Activated T-cell treated with anti-CD3 and anti-CD28 coated beads, Interleukin-2, amount 50 U/mL, for 24 hours (primary cell): ENCODE data around the gene RGS19.
"Not testable (repeated sequence)": the region's sequence is repeated elsewhere in the genome, so short reads cannot be mapped to it uniquely, and the experiment has no call there.

Experiments
- DNase-seq: peaks from one replicate; pipeline ENCODE4 v3.0.0-alpha.2; 2020
- H3K27ac Mint-ChIP-seq: 2 replicates; pipeline ENCODE4 v1.8.0; 2020; ENCODE audit warnings: mild to moderate bottlenecking, mixed read lengths
- H3K27me3 Mint-ChIP-seq: 2 replicates; pipeline ENCODE4 v1.8.0; 2020; ENCODE audit warnings: mixed read lengths
- H3K36me3 Mint-ChIP-seq: 2 replicates; pipeline ENCODE4 v1.8.0; 2020; ENCODE audit warnings: low read depth, mixed read lengths
- H3K4me1 Mint-ChIP-seq: 2 replicates; pipeline ENCODE4 v1.8.0; 2020; ENCODE audit warnings: low read depth, mixed read lengths
- H3K4me3 Mint-ChIP-seq: 2 replicates; pipeline ENCODE4 v1.8.0; 2020; ENCODE audit warnings: mild to moderate bottlenecking, moderate library complexity, mixed read lengths
- H3K9me3 Mint-ChIP-seq: 2 replicates; pipeline ENCODE4 v1.8.0; 2020; ENCODE audit warnings: mixed read lengths

RGS19 gene

DNA sequence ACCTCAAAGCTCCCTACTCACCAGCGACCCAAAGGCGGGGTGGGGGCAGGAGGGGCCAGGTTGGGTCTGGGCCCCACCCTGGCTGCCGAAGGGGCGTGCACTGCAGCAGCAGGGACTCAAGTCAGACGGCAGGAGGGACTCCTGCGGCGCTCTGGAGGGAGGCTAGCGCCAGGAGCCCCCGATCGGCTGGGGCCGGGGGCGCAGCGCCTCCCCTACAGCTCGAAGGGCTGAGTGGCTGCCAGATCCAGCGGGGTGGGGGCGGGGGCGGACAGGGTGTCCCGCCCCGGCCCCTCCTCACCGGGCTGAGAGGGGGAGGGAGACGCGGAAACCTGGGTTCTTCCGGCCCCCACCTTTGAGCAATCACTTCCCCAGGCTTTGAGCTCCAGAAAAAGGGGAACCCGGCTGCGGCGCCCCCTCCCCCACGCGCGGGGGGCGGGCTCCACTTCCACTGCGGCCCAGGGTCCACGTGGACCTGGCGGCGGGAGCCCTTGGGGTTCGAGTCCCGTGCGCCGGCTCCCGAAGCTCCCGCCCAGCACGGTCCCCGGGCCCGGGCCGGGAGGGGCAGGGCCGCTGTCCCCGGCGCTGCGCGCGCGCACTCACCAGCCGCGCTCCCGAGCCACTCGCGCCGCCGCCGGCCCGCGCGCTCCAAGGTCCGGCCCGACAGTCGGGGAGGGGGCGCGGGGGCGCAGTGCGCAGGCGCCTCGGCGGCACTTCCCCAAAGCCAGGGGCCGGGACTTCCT, at the start of gene RGS19:
Gene RGS19, minus strand, starts transcription at position 246 of the 740 bp plus-strand sequence. CDS start 2,632 bp downstream, outside the sequence.
- Mint-ChIP-seq H3K36me3 (peaks cover 22% of the 10 kb centered on the region), H3K9me3 (no peaks in the 10 kb centered on the region), H3K27me3 (peaks cover 10% of the 10 kb centered on the region), H3K4me3 (peak within 1 kb of the TSS; percentile 89), H3K27ac (peak within 1 kb of the TSS; percentile 86), H3K4me1 (peaks cover 47% of the 10 kb centered on the region)
- peak; percentile 81 for DNase-seq

DNA sequence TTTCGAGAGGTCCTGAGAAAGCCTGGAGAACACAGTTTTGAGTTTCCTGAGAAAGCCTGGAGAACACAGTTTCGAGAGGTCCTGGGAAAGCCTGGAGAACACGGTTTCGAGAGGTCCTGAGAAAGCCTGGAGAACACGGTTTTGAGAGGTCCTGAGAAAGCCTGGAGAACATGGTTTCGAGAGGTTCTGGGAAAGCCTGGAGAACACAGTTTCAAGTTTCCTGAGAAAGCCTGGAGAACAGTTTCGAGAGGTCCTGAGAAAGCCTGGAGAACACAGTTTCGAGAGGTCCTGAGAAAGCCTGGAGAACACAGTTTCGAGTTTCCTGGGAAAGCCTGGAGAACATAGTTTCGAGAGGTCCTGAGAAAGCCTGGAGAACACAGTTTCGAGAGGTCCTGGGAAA, 44.2 kb upstream of the RGS19 start:
- not testable (repeated sequence) for H3K4me3 Mint-ChIP-seq, H3K36me3 Mint-ChIP-seq, H3K4me1 Mint-ChIP-seq, H3K9me3 Mint-ChIP-seq, DNase-seq, H3K27ac Mint-ChIP-seq
- H3K27me3 Mint-ChIP-seq: peaks cover 20% of the 10 kb centered on the region

DNA sequence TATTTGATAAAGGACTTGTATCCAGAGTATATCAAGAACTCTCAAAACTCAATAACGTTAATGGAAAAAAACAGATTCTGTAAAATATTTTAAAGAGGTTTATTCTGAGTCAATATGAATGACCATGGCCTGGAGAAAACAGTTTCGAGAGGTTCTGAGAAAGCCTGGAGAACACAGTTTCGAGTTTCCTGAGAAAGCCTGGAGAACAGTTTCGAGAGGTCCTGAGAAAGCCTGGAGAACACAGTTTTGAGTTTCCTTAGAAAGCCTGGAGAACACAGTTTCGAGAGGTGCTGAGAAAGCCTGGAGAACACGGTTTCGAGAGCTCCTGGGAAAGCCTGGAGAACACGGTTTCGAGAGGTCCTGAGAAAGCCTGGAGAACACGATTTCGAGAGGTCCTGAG, 43.6 kb upstream of the RGS19 start:
- H3K36me3 Mint-ChIP-seq, H3K27ac Mint-ChIP-seq, H3K4me3 Mint-ChIP-seq, H3K4me1 Mint-ChIP-seq, H3K9me3 Mint-ChIP-seq, DNase-seq: not testable (repeated sequence)
- H3K27me3 Mint-ChIP-seq: peaks cover 16% of the 10 kb centered on the region

DNA sequence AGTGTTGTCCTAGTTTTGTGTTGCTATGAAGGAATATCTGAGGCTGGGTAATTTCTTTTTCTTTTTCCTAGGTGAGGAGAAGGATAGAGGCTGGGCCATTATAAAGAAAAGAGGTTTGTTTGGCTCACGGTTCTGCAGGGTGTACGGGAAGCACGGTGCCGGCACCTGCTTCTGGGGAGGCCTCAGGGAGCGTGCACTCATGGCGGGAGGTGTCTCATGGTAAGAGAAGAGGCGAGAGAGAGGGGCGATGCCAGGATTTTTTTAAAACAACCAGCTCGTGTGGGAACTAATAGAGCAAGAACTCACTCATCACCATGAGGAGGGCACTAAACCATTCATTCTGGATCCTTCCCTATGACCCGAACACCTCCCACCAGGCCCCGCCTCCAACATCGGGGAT, 42.3 kb upstream of the RGS19 start:
- Mint-ChIP-seq H3K27me3 (peaks cover 16% of the 10 kb centered on the region), H3K4me3 (no peak overlapping the region), H3K36me3 (no peaks in the 10 kb centered on the region), H3K27ac (no peak overlapping the region), H3K4me1 (peaks cover 9% of the 10 kb centered on the region), H3K9me3 (no peaks in the 10 kb centered on the region)
- DNase-seq: no peak

DNA sequence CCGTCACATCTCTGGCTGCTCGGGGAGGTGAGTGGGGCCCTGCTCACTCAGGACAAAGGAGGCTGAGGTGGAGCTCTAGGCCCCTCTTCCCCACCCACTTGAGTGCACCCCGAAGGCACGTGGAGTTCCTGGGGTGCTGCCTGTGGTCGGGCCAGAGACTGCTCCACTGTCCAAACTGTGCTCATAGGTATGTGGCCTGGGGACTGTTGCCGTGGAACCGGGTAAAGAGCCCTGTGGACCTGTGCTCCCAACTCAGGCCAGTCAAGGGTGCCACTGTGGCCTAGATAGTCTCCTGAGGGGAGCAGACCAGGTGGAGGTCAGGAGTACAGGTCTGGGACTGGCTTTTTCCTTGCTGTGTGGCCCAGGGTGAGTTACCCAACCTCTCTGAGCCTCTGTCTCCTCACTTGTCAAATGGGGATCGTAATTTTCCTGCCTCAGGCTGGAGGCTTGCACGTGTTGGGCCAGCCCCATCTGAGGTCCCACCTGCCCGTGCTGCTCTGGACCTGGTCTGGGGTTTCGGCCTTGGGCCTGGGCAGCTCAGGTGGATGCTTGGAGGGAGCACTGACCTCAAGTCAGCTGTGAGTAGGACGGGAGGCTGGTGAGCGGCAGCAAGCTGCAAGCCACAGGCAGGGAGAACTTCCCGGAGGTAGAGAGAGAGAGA, 40.5 kb upstream of the RGS19 start:
- DNase-seq: no peak
- peaks cover 9% of the 10 kb centered on the region for H3K4me1 Mint-ChIP-seq
- peaks cover 13% of the 10 kb centered on the region for H3K27me3 Mint-ChIP-seq
- H3K4me3 Mint-ChIP-seq: peak overlapping the region; percentile 49
- no peaks in the 10 kb centered on the region for H3K9me3 Mint-ChIP-seq
- H3K27ac Mint-ChIP-seq: peak overlapping the region; percentile 85
- no peaks in the 10 kb centered on the region for H3K36me3 Mint-ChIP-seq

GRCh38 chr20:64119301-64119680, 40.0 kb upstream of the RGS19 start:
- Mint-ChIP-seq H3K27me3 (peaks cover 13% of the 10 kb centered on the region), H3K36me3 (no peaks in the 10 kb centered on the region), H3K4me3 (no peak overlapping the region), H3K9me3 (no peaks in the 10 kb centered on the region), H3K4me1 (peaks cover 9% of the 10 kb centered on the region), H3K27ac (no peak overlapping the region)
- peak; percentile 33 for DNase-seq

DNA sequence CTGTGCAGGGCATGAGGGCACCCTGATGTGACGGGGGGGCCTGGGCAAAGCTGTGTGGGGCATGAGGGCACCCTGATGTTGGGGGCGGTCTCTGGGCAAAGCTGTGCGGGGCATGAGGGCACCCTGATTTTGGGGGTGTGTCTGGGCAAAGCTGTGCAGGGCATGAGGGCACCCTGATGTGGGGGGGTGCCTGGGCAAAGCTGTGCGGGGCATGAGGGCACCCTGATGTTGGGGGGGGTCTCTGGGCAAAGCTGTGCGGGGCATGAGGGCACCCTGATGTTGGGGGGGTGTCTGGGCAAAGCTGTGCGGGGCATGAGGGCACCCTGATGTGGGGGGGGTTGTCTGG, 38.1 kb upstream of the RGS19 start:
- H3K36me3 Mint-ChIP-seq, H3K9me3 Mint-ChIP-seq, H3K4me3 Mint-ChIP-seq, H3K27me3 Mint-ChIP-seq, H3K4me1 Mint-ChIP-seq, DNase-seq, H3K27ac Mint-ChIP-seq: not testable (repeated sequence)

GRCh38 chr20:64116541-64117431, 37.5 kb upstream of the RGS19 start:
- Mint-ChIP-seq H3K9me3 (no peaks in the 10 kb centered on the region), H3K4me1 (peaks cover 9% of the 10 kb centered on the region), H3K36me3 (no peaks in the 10 kb centered on the region), H3K4me3 (no peak overlapping the region), H3K27ac (no peak overlapping the region), H3K27me3 (peaks cover 6% of the 10 kb centered on the region)
- peak; percentile 22 for DNase-seq

GRCh38 chr20:64116016-64116415, 36.7 kb upstream of the RGS19 start:
- no peak overlapping the region for H3K27ac Mint-ChIP-seq
- no peak overlapping the region for H3K4me3 Mint-ChIP-seq
- H3K36me3 Mint-ChIP-seq: no peaks in the 10 kb centered on the region
- peaks cover 9% of the 10 kb centered on the region for H3K4me1 Mint-ChIP-seq
- DNase-seq: peak; percentile 9
- no peaks in the 10 kb centered on the region for H3K9me3 Mint-ChIP-seq
- no peaks in the 10 kb centered on the region for H3K27me3 Mint-ChIP-seq

- peak; percentile 8 for DNase-seq
These were observed 36.0 kb upstream of the RGS19 start for GRCh38 chr20:64115171-64115911.

DNA sequence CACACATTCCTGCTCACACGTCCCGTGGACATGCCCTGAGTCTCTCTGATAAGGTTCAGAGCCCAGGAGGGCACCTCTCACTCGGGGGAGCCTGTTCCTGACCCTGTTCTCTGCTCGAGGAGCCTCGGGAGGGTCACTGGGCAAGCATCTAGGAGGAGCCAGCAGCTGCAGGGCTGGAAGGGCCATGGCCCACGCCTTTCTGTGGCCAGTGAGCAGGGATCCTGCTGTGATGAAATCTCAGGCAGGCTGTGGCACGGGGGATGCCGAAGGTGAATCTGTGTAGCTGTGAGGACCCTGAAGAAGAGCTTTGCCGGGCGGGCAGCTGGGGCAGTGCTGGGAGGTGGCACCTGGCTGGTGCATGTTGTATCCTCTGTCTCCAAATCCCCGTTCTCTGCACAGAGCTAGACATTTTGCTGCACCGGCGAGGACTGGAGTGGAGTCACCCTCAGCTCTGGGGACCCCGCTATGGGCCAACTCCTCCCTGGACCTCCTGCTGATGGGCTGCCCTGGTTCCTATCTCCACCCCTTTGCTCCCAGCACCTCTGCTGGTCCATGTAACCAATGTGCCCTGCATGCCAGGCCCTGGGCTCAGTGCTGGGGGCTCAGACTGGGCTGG, 35.1 kb upstream of the RGS19 start:
- no peaks in the 10 kb centered on the region for H3K4me1 Mint-ChIP-seq
- H3K27ac Mint-ChIP-seq: no peak overlapping the region
- peak; percentile 15 for DNase-seq
- no peaks in the 10 kb centered on the region for H3K9me3 Mint-ChIP-seq
- no peaks in the 10 kb centered on the region for H3K36me3 Mint-ChIP-seq
- H3K27me3 Mint-ChIP-seq: no peaks in the 10 kb centered on the region
- H3K4me3 Mint-ChIP-seq: no peak overlapping the region

More at GRCh38 chr20:64115171-64115911, 36.0 kb upstream of the RGS19 start:
- no peak overlapping the region for H3K27ac Mint-ChIP-seq
- peaks cover 7% of the 10 kb centered on the region for H3K4me1 Mint-ChIP-seq
- H3K4me3 Mint-ChIP-seq: no peak overlapping the region
- H3K36me3 Mint-ChIP-seq: no peaks in the 10 kb centered on the region
- H3K9me3 Mint-ChIP-seq: no peaks in the 10 kb centered on the region
- H3K27me3 Mint-ChIP-seq: no peaks in the 10 kb centered on the region

- Mint-ChIP-seq H3K9me3 (no peaks in the 10 kb centered on the region), H3K27ac (no peak overlapping the region), H3K27me3 (no peaks in the 10 kb centered on the region), H3K4me1 (no peaks in the 10 kb centered on the region), H3K4me3 (no peak overlapping the region), H3K36me3 (no peaks in the 10 kb centered on the region)
- peak; percentile 9 for DNase-seq
These were observed 34.6 kb upstream of the RGS19 start for GRCh38 chr20:64113796-64114355.

GRCh38 chr20:64113444-64113775, 34.1 kb upstream of the RGS19 start:
- H3K27ac Mint-ChIP-seq: no peak overlapping the region
- no peak overlapping the region for H3K4me3 Mint-ChIP-seq
- no peaks in the 10 kb centered on the region for H3K9me3 Mint-ChIP-seq
- no peaks in the 10 kb centered on the region for H3K36me3 Mint-ChIP-seq
- DNase-seq: peak; percentile 9
- no peaks in the 10 kb centered on the region for H3K27me3 Mint-ChIP-seq
- no peaks in the 10 kb centered on the region for H3K4me1 Mint-ChIP-seq
